ENCODE measurements around the gene TGFB3. TPM values are rescaled to one million over a fixed set of nuclear protein-coding genes. Genes with fewer than 3 reads are reported as not detected.

The TGFB3 gene
- total and polyA plus RNA-seq, 2 of the 13 experiments (the other 11 are each of a cell fraction or from before 2014, with no cell fraction given): 1.4 to 2.5 TPM

DNA sequence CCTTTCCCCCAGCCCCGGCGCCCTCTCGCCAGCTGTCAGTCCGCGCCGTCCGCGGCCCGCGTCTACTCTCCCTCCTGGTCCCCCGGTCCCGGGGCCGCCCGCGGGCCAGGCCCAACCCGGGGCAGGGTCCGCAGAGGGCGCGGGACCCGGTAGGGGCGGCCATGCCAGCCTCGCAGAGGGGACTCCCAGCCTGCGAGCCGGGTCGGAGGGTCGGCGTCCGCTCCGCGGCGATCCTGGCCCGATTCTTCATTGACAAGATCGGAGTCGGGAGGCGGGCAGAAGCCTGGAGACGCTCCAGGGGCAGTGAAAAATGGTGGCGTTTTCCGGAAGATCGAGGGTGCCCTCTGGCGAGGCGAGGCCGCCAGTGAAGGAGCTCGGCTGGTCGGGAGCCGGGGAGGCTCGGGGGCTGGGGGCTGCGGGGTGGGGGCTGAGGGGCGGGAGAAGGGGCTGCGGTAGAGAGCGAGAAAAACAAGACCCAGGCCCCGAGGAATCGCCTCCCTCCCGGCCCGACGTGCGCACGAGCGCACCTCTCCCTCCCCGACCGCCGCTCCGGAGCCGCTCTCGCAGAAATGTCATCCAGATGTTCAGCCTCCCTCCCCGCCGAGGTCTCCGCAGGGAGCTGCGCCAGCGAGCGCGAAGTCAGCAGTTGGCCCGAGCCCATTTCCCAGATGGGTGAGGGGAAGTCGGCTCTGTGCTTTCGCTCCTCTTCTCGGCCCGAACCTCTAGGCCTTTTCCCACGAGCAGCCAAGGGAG lies 647 bp upstream of the TGFB3 start:
- BruUV-seq (replicated peaks): no TSS peak
- ChIA-PET POLR2A (interaction anchor here (0.8 to 1.3 kb wide), 2 partner anchors 271 to 311 kb away, joined by 3 read pairs; no protein-coding TSS in a partner anchor), CTCF (ENCODE audit: low intra/inter-chr PET ratio, low total read pairs) (interaction anchor here (1.3 to 1.8 kb wide), 2 partner anchors 76 to 273 kb away, joined by 6 to 9 read pairs; no protein-coding TSS in a partner anchor)
- peak overlapping the region; percentile 99 for H3K4me2 ChIP-seq (ENCODE audit: low read depth, low read length)
- no peak overlapping the region for H2AFZ ChIP-seq (ENCODE audit: low read length)
- peak overlapping the region; percentile 71 for H3K9ac ChIP-seq (ENCODE audit: insufficient read depth, low read depth, low read length)
- in situ Hi-C loops (cut with HindIII; ENCODE audit: extremely low pct_ligation_motif_present, low pct_unique_long_range_greater_than_20kb): loop anchor here (5.0 kb wide), 2 partner anchors 75 to 270 kb away; no protein-coding TSS in a partner anchor
- FAIRE-seq (no peak), DNase-seq (ENCODE audit: low spot score) (peak; percentile 44), ATAC-seq (peak; percentile 77)
- H4K20me1 ChIP-seq (ENCODE audit: insufficient read depth, low read length): no peaks in the 10 kb centered on the region
- H3K36me3 ChIP-seq (replicated peaks in 1 of 2; ENCODE audit: control insufficient read depth in 1 of 2, insufficient read depth in 2 of 2, low read length in 2 of 2): no peaks in the 10 kb centered on the region
- H3K9me3 ChIP-seq (ENCODE audit: low read length): no peaks in the 10 kb centered on the region
- H3K4me3 ChIP-seq (replicated peaks in 1 of 3; ENCODE audit: insufficient read depth in 1 of 3, low read depth in 2 of 3, low read length in 3 of 3): peak overlapping the region; percentile 72 to 84 (median 74)
- under 1% methylated on average over 17 of the region's 77 CpGs for WGBS (ENCODE audit: low lambda C conversion rate)
- H3K27me3 ChIP-seq (ENCODE audit: control insufficient read depth in 1 of 2, insufficient read depth in 2 of 2, low read length in 2 of 2): peaks cover 0 to 11% of the 10 kb centered on the region in 2 experiments; a peak in 1 of 5 replicates
- H3K4me1 ChIP-seq (ENCODE audit: insufficient read depth, low read length): peaks cover 75% of the 10 kb centered on the region
- H3K79me2 ChIP-seq (ENCODE audit: insufficient read depth, low read length): no peaks in the 10 kb centered on the region
- intact Hi-C loops (cut with micrococcal nuclease; ENCODE audit: unreplicated experiment): loop anchor here (1.0 to 10.0 kb wide), 5 partner anchors 76 to 405 kb away; partner anchors contain the start of gene FLVCR2
- no peak overlapping the region for H3K27ac ChIP-seq (ENCODE audit: extremely low read length, insufficient read depth, low read length)
- TF ChIP-seq KLF15 (CRISPR knock-in tag; IDR thresholded peaks at IDR 0.05; ENCODE audit: borderline replicate concordance) (no peak), HMGXB4 (CRISPR knock-in tag; IDR thresholded peaks at IDR 0.05; ENCODE audit: borderline replicate concordance in 1 of 2, low read depth in 1 of 2) (peak; percentile 50 to 74; a peak in 3 of 4 replicates), PAX8 (CRISPR knock-in tag; IDR thresholded peaks at IDR 0.05; ENCODE audit: borderline replicate concordance) (no peak), SAP130 (CRISPR knock-in tag; IDR thresholded peaks at IDR 0.05; ENCODE audit: low read depth) (peak; percentile 42), ZNF3 (CRISPR knock-in tag; IDR thresholded peaks at IDR 0.05) (peak; percentile 88), ZNF879 (CRISPR knock-in tag; IDR thresholded peaks at IDR 0.05) (no peak), ZKSCAN5 (CRISPR knock-in tag; IDR thresholded peaks at IDR 0.05) (0 out of 2 replicates have a peak, but pooled peaks have one; percentile 33), ZNF782 (CRISPR knock-in tag; IDR thresholded peaks at IDR 0.05; ENCODE audit: borderline replicate concordance) (no peak), KDM2A (CRISPR knock-in tag; IDR thresholded peaks at IDR 0.05; ENCODE audit: borderline replicate concordance, low read depth) (peak; percentile 30; the same call in 1 of the 2 replicates), NFIB (CRISPR knock-in tag; IDR thresholded peaks at IDR 0.05; ENCODE audit: borderline replicate concordance) (no peak), RCOR2 (CRISPR knock-in tag; IDR thresholded peaks at IDR 0.05) (no peak), TFDP1 (CRISPR knock-in tag; IDR thresholded peaks at IDR 0.05; ENCODE audit: borderline replicate concordance) (peak; percentile 8; the same call in 1 of the 2 replicates), ZFX (CRISPR knock-in tag; IDR thresholded peaks at IDR 0.05; ENCODE audit: low read depth) (peak; percentile 77), SRSF1 (optimal IDR thresholded peaks at IDR 0.05; ENCODE audit: low read depth, low read length) (peak; percentile 79), ZFP82 (CRISPR knock-in tag; IDR thresholded peaks at IDR 0.05; ENCODE audit: borderline replicate concordance) (0 out of 2 replicates have a peak, but pooled peaks have one; percentile 32), FIP1L1 (IDR thresholded peaks at IDR 0.05; ENCODE audit: borderline replicate concordance, insufficient read depth, low read depth, low read length) (no peak), PTBP1 (IDR thresholded peaks at IDR 0.05; ENCODE audit: low read depth, low read length, poor library complexity, severe bottlenecking) (peak; percentile 58), RAD21 (CRISPR knock-in tag; IDR thresholded peaks at IDR 0.05) (peak; percentile 42; the same call in 1 of the 2 replicates), ZNF547 (CRISPR knock-in tag; IDR thresholded peaks at IDR 0.05) (peak; percentile 55; the same call in 1 of the 2 replicates), HNRNPK (IDR thresholded peaks at IDR 0.05; ENCODE audit: low read depth, low read length, poor library complexity, severe bottlenecking) (peak; percentile 57)
